H4 (cell line): Measurements from ENCODE around the gene TXLNG. TPM values are rescaled to one million over a fixed set of nuclear protein-coding genes. Genes with fewer than 3 reads are reported as not detected.

Experiments used
- DNase-seq: peaks from one replicate; pipeline ENCODE4 v3.0.0-alpha.2; 2015; ENCODE audit warnings: low spot score
- total RNA-seq: library from RNA; depleted of rRNA; stranded (reverse); fragments of >200 nt; shearing (Covaris generic); gene quantifications from 2 replicates; pipeline ENCODE4 v1.2.3, GENCODE V29; 2014

The TXLNG gene
- total RNA-seq, 1 experiment from 2014 or later: 12.2 TPM

DNA sequence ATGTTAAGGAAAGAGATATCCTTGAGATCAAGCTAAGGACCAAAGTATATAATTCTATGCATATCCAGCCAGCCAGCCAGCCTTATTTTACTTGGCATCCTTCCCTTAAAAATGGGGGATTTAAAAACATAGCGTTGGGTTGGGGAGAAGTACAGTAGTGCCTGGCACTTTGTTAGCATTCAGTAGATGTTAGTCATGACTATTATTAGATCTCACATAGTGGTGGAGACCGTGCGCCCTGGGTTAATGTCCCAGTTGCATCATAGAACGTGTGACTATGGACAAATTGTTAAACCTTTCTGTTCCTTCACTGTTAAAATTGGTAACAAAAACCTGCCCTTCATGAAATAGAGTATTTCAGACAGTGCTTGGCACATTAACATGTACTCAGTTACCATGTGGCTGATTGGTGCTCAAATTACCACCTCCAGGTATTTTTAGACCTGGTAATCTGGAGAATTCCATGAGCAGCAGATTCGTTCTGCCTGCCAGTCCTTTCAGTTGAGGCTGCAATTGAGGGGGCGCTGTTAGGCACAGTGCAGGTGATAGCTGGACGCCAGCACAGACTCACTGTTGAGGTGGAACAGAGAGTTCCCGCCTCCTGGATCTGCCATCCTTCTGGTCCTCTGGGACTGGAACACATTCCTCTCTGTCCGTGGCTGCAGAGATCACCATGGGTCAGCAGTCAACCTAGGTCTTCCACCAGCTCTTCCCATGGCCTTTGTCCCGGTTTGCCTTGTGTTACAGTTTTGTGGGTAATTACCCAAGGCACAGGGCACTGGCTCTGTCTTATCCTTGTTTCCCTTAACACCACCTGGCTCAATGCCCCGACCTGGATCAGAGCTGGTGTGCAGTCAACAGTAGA, 52.2 kb downstream of the TXLNG start:
- DNase-seq: peak; percentile 61

DNA sequence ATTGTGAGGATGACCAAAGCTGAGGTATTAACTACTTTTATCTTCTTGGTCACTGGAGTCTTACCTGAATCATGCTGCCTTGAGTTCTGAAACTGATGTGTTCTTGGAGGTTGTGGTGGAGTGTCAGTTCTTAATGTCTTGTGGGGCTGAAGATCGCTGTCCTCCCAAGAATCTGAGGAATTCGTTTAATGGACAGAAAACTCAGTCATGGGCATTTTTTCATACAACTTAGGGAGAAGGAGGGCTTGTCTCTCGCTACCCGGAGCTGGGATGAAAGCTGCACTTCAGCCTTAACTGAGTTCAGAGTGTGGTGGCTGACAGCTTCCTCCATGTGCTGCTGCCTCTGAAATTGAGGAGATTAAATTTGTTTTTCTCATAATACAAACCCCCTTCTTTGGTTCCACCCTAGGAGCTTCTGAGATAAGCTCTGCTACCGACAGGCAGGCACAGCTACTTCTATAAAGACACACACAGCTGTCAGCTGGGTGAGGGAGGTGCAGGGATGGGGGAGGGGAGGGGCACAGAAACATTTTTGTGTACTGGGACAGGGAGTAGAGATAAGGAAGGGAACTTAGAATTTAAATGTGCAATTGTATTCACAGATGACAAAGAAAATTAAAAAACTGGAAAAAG, 53.1 kb downstream of the TXLNG start:
- no peak for DNase-seq

DNA sequence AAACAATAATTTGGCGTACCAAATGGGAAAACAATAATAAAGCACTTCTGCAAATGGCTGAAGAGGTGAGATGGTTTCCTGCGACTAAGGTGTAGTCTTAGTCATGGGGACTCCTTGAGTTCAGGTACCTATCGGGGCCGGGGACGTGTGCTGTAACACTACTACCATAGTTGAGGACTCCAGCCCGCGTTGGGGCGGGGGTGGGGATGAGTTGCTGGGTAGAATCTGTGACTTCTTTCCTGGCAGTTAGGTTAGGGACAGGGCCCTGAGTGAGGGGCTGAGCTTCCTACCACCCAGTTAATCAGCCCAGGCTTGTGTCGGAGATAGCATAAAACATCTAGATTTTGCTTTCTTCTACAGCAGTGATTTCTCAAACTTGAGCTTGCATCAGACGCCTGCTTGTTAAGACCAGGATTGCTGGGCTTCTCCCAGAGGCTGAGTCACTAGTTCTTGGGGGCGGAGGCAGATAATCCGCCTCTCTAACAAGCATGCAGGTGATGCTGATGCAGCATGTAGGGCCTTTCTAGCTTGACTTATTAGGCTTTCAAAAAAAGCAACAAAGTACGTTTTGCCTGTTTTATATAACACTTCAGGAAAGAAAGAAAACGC, 53.7 kb downstream of the TXLNG start:
- peak; percentile 52 for DNase-seq

DNA sequence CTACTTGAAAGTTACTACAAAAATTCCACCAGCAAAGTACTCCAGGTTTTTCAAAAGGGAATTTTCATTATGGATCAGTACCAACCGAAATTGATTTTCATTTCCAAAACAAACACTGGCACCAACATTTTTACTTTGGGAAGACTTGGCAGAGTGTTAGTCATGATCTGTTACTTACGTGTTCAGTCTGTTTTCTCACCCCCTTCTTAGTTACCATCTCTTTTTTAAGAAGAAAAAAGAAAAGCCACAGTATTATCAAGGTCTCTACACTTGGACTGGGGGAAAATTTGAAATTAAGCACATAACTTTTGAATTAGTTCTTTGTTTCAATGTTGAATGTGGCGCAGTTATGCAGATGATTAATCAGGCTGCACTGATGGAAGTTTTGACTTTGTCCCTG, 56.4 kb downstream of the TXLNG start:
- DNase-seq: no peak

DNA sequence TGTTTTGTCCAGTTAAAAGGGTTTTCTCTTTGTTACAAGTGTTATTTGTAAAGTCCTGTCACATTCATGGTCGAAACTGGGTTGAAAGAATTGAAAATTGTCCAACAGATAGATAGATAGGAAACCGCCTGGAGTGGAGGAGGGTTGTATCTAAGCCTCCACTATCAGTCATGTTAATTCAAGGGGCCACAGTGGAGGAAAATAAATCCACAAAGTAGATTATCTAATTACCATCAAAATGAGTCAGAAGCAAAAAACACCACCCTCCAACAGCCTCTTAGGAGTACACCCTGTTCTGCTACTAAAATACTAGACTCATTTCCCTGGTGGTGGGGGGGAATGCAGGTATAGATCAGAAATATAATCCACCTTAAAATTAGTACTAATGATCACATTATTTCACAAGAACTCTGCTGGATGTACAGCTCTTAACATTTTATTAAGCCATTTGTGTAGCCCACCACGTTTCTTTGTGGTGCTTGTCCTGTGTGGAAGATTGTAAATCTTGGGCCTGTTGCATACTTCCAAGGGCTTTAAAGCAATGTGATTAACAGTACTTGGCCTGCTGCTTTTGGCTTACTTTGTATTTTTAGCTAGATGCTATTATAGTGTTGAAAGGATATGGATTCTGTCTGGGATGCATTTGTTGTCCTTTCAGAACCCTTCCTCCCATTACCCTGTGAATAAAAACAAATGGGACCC, 57.1 kb downstream of the TXLNG start:
- DNase-seq: no peak

DNA sequence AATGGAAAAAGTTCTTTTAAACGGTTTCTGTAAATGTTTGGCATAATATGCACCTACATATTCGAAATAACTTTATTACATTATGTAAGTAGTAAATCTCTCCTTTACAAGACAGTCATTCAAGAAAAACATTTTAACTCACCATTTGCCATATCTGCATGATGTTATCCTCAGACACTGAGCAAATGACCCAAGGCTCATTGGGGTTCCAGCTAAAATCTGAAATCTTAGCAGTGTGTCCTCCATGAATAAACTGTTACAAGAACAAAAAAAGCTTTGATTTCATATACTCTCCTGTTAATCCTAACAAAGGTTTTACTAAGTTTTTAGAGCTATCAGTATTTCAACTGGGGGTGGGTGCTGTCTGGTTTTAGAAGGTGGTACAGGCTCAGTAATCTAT, 59.4 kb downstream of the TXLNG start:
- DNase-seq: no peak

DNA sequence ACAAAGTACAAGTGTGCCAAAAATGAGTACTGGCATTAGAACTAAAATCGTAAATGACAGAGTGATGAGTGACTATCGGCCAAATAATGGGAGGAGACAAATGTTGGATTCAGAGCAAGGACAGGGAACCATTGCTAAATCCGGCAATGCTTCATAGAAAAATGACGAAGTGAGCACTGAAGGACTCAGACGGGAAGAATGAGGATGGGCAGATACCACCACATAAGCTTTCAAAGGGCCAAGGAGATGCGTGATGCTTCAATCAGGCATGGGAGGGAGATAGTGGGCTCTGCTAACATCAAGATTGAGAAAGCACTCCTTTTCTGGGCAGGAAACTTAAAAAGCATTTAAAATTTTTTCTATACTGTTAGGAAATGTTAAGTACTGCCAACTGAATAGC, 62.3 kb downstream of the TXLNG start:
- no peak for DNase-seq

DNA sequence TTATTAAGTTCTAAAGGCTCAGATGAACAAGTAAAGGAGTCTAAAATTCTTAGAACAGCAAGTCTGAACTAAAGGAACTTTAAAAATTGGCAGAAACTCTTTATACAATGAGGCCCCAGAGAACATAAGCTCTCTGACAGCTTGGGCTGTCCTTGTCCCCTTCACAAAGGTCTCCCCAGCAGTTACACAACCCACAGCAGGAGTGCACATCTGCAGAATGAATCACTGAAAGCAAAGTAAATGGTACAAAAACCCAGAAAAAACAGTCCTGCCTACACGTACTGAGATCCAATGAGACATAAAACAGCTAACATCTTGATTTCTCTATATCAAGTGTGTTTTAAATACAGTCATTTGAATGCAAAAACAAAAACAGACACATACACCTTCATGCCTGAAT, 65.2 kb downstream of the TXLNG start:
- no peak for DNase-seq

DNA sequence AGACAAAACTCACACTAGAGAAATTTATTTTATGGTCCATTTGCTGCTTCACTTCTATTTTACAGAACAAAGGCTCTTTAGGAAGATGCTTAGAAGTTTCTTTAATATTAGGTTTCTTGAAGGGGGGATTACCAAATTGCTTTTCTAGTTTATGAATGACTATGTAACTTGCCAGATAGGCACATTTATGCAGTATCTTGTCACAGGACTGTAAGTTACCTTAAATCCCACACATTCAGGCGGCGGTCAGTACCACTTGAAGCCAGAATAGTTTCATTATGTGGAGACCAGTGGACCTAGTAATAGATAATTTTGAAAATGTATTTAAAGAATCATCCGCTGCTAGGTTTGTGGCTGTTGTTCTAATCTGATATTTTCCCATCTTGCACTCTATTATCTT, 65.6 kb downstream of the TXLNG start:
- no peak for DNase-seq

DNA sequence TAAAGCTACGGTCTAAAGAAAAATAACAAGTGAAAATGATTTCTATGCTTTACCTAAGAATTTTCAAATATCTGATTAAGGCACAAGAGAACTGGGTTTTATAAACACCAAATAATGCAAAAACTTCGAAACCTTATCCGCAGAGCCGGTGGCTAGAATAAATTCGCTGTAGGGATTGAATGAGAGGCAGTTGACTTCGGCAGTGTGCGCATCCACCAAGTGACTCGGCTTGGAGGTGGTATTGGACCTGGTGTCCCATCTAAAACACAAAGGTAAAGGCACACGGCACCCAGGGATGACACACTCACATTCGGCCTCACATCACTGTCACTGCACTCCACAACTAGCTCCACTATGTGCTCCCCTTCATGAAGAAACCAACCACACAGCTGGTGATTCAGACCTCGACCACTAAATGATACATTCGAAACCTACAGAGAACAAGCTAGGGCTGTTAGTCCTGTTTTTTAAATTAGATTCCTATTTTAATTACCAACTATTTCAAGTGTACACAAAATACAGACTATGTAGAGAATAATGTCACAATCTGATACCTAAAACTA, 66.4 kb downstream of the TXLNG start:
- DNase-seq: no peak

DNA sequence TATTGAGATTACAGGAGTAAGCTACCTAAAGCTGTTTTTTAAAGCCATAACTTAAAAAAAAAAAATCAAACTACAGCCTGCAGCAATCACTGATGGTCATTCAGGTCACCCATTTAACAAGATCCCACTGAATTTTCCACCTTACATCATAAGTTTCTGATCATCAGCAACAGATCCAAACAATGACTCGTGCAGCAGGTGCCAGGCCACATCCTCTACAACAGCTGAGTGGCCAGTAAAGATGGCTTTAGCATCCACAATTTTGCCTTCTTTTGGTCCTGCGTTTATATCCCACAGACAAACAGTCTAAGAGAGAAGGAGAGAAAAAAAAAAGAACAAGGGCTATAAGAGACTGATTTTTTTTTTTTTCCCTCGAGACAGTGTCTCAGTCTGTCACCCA, 67.3 kb downstream of the TXLNG start:
- no peak for DNase-seq

DNA sequence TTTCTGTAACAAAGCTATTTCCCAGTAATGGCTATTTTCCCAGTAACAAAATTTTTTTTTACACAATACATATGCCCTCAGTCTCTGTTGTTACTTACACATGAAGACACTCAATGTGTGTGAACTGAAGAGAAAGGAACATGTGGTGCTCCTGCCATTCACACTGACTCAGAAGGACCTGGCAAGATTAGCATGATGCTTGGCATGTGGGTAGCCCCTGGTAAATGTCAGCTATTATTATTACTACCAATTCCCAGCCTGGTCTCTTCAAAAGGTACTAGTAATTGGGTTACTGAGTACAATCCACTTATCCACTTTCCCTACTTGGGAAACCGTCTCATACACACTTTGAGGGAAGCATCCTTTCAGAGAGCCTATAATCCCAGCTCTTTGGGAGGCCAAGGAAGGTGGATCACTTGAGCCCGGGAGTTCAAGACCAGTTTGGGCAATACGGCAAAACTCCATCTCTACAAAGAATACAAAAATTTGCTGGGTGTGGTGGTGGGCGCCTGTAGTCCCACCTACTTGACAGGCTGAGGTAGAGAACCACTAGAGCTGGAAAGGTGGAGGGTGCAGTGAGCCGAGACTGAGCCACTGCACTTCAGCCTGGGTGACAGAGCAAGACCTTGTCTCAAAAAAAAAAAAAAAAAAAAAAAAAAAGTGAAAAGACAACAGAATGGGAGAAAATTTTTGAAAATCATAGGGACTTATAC, 69.3 kb downstream of the TXLNG start:
- DNase-seq: no peak

DNA sequence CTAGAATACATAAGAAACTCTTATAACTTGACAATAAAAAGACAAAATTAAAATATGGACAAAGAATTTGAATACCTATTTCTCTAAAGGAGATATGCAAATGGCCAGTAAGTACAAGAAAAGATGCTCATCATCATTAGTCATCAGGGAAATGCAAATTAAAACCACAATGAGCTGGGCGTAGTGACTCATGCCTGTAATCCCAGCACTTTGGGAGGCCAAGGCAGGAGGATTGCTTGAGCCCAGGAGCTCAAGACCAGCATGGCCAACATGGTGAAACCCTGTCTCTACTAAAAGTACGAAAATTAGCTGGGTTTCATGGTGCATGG, 69.8 kb downstream of the TXLNG start:
- DNase-seq: peak; percentile 32

DNA sequence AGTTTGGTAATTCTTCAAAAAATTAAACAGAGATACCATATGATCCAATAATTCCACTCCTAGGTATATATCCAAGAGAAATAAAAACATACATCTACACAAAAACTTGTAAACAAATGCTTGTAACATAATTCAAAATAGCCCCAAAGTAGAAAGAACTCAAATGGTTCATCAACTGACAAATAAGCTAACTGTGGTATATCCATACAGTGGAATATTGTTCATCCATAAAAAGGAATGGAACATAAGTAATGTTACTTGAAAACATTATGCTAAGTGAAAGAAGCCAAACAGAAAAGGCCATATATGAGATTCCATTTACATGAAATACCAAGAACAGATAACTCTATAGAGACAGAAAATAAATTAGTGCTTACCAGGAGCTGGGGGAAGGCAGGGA, 70.5 kb downstream of the TXLNG start:
- no peak for DNase-seq

DNA sequence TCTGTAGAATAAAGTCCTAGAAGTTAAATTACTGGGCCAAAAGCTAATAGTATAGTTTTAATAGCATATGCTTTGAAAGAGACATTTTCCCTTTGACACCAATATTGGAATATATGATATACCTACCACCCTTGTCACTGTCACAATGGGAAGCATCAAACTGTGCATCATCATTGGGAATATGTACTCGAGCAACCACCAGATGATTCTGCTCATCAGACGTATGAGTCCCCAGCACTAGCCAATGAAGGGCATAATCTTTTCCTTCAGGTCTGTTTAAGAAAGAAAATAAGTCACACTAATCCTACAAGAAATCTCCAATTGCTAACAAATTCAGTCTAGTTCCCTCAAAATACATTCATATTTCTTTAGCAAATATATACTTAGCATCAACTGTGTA, 76.6 kb downstream of the TXLNG start:
- no peak for DNase-seq

DNA sequence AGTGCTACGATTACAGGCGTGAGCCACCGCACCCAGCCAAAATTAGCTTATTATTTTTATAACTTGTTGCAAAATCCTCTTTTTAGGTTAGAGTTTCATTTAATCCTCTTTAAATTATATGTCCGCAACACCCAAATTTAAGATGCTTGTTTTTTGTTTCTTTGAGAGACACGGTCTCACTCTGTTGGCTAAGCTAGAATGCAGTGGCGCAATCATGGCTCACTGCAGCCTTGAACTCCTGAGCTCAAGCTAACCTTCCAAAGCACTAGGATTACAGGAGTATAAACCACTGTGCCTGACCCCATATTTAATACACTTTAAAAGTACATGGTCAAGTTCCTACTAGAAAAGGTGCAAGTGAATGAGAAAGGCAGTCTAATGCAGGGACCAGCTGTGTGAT, 81.7 kb downstream of the TXLNG start:
- no peak for DNase-seq

DNA sequence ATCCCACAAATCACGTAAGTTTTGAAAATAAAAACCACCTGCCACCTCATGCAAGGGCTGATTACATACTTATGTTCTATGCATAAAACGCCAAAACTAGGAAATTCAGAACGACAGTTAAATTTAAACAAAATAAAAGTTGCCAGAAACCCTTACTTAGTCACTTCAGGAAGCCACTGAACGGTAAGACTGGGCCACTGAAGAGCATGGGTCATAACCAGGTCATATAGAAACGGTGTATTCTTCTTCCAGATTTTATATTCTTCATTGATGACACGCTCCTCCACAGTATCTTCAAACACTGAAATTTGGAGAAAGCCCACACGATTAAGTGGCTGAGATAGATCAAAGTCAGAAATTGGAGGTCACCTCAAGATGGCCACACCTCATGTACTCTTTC, 82.7 kb downstream of the TXLNG start:
- DNase-seq: no peak

DNA sequence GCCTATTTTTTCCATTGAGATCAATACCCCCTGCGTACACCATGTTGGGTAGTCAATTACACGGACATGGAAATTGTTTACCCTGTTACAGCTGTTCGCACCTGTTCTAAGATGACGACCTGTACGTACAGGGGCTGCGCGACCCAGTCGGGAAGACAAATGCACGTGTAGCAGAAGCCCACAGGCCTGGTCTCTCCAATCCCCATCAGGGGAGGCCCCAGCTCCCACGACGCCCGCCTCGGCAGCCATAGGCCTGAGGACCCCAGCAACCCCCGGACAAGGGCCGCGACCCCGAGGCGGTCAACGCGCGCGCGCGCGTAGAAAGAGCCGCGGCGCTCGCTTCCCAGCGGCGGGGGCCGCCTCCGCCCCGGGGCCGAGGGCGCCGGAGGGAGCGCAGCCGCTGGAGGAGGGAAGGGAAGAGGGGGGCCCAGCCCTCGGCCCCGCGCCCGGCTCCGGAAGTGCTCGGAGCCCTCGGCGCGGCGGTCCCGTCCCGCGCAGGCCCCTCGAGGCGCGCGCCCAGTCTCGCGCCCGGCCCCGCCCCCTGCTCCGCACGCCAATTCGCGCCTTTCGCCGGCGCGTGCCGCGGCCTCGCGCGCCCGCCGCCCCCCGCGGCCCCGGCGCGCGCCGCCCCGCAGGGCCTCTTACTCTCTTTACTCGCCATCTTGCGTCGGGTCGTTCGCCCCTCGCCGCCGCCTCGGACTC, 83.3 kb downstream of the TXLNG start:
- DNase-seq: no peak

DNA sequence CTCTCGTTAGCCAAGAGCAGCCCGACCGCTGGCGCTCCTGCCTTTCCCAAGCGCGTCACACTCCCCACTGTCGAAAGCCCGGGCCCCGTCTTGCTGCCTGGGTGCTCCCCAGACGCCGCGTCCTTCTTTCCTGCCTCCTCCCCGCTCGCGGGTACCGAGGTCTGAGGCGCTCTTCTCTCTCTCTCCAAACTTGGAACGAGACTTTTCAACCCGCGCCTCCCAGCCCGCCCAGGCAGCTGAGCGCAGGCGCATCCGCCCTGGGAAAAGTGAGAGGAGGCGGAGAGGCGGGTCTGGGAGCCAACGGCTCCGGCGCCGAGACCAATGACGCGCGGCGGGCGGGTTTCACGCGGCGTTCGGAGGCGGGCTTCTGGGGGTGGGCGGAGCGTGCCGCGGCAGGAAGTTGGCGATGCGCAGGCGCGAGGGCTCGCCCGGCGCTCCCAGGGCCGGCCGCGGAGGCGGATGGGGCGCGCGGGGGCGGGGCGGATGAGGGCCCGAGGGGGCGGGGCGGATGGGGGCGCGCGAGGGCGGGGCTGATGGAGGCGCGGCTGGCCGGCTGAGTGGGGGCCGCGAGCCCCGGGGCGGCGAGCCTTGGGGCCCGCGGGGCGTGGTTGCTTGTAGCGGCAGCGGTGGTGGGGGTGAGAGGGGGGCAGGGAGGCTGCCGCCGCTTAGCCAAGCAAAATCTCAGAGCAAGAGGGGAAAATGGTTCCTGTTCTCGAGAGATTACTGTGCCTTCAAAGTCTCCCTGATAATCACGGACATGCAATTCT, 84.0 kb downstream of the TXLNG start, which contains the start of gene RBBP7:
TSS of gene RBBP7 (minus strand) at position 268 of the 767 bp plus-strand sequence. CDS start 309 bp downstream, outside the sequence.
- DNase-seq: peak; percentile 81
